HG02970 (cell line): ENCODE measurements around the gene FBXL4.

ENCODE experiments used
- ATAC-seq: cut with Tn5 transposase; IDR thresholded peaks from one replicate; pipeline ENCODE4 v1.9.1; 2021; ENCODE audit warnings: mild to moderate bottlenecking, moderate library complexity, moderate number of reproducible peaks; ENCODE audit not compliant: unreplicated experiment, low FRiP score

FBXL4 gene

DNA sequence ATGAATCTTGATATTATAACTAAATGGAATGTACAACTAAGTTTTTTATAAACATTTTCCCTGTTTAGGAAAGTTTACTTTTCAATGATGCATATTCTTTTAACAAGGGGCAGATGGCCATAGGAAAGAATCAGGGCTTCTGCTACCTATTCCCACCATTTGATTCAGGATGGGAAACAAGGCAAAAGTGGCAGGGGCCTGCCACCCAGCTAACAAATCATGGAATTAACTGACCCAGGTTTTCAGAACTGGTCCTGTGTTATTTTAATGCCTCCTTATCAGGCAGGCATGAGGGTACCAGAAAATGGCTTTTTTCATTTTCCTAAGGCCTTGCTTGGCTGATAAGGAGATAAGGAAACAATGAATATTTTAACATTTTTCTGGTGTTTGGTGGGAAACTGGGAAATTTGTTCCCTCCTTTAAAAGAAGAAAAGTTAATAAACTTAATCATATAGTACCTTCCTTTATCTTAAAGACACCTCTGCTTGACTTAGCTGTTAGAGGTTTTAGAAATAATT, 106.7 kb downstream of the FBXL4 start:
- no peak for ATAC-seq

DNA sequence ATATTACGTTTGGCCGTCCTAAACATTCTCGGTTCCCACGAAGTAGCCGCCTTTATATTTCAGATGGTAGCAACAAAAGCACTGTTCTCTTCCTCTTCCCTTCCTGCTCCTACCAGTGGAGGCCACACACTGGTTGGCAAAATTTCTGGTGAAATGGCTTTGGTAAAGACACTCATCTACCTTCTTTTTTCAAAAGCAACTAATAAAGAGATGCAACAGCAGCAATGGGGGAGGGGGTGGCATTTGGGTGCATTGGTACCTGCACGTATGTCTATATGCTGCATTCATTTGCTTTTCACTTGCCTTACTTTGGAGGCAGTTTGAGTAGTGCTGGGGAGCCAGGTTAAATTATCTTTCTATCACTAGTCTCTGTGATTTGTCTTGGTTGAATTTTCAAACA, 107.4 kb downstream of the FBXL4 start:
- ATAC-seq, result no peak

- no peak for ATAC-seq
Measured at GRCh38 chr6:98839781-98840361, 107.9 kb downstream of the FBXL4 start.

GRCh38 chr6:98838975-98839374, 108.8 kb downstream of the FBXL4 start:
- ATAC-seq, result no peak

GRCh38 chr6:98838032-98838431, 109.7 kb downstream of the FBXL4 start:
- ATAC-seq, result no peak

DNA sequence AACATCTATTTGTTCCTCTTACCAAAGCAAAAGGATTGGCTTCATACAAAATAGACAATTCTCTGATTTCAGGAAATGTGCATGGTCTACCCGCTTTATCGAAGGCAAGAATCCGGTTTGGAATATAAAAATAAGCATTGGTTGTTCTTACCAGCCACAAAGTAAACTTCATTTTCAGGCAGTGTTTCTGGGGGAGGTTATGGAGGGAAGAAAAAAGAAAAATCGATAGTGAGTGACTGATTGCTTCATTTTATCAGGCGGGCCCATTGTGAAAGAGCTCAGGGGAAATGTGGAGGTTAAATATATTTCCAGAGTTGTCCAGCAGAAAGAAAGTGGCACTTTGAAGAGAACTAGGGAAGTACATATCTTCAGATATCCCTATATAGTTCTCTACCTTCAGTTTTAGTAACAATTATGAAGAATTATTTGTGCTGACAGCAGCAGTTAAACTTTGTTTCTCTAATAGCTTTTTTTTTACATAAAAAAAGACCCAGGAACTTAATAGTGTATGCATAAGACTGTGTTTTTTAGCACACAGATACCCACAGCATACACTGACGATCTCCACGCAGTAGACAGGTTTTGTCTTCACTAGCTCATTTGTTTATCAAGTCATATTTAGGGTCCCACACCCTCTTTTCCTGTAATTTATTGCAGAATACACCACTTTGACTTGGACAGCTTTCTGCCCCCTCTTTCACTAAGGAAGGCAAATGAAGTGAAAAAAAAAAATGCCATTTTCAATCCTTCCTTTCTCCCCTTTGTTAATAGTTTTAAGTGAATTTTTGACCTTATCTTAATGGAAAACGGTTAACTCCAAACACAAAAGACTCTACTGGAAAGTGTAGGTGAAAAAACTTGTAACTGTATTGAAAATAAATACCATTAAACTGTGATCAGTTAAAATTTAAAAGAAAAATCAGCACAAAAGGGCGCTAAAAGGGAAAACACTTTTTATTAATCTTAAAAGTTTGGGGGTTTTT, 110.5 kb downstream of the FBXL4 start:
- no peak for ATAC-seq

DNA sequence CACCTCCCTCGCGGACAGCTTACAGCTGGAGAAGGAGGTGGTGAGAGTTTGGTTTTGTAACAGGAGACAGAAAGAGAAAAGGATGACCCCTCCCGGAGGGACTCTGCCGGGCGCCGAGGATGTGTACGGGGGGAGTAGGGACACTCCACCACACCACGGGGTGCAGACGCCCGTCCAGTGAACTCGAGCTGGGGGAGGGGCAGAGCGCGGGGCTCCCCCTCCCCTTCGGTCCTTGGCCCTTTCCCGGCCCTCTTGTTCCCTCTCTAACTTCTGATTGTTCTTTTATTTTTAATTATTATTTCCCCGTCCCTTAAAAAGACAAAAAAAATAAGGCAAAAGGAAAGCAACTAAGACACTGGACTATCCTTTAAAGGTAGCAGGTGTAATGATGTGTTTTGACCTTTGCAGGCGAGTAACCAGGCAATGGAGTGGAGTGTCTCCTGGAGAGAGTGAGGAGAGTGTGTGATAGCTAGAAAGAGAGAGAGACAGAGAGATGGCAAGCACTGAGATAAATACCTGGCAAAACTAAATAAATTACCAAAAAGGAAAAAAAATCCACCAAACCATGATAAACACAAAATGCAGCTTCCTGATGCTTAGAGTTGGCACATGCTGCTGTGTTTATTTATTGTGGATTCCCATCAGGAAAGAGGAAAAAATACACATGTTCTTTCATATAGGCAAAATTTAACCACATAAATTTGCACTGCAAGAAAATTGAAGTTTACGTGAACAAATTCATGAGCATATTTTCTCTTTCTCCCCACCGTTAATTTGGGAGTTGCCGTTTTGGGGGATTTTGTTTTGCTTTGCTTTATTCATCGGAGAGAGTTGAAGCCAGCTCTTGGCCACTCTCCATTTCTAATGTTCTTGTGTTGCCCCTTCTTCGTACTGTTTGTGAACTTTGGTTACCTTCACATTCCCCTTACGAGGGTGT, 111.5 kb downstream of the FBXL4 start:
- ATAC-seq, result no peak

DNA sequence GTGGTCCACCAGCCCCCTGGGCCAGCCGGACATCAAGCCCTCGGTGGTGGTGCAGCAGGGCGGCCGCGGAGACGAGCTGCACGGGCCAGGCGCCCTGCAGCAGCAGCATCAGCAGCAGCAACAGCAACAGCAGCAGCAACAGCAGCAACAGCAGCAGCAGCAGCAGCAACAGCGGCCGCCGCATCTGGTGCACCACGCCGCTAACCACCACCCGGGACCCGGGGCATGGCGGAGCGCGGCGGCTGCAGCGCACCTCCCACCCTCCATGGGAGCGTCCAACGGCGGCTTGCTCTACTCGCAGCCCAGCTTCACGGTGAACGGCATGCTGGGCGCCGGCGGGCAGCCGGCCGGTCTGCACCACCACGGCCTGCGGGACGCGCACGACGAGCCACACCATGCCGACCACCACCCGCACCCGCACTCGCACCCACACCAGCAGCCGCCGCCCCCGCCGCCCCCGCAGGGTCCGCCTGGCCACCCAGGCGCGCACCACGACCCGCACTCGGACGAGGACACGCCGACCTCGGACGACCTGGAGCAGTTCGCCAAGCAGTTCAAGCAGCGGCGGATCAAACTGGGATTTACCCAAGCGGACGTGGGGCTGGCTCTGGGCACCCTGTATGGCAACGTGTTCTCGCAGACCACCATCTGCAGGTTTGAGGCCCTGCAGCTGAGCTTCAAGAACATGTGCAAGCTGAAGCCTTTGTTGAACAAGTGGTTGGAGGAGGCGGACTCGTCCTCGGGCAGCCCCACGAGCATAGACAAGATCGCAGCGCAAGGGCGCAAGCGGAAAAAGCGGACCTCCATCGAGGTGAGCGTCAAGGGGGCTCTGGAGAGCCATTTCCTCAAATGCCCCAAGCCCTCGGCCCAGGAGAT, 112.4 kb downstream of the FBXL4 start:
- no peak for ATAC-seq

DNA sequence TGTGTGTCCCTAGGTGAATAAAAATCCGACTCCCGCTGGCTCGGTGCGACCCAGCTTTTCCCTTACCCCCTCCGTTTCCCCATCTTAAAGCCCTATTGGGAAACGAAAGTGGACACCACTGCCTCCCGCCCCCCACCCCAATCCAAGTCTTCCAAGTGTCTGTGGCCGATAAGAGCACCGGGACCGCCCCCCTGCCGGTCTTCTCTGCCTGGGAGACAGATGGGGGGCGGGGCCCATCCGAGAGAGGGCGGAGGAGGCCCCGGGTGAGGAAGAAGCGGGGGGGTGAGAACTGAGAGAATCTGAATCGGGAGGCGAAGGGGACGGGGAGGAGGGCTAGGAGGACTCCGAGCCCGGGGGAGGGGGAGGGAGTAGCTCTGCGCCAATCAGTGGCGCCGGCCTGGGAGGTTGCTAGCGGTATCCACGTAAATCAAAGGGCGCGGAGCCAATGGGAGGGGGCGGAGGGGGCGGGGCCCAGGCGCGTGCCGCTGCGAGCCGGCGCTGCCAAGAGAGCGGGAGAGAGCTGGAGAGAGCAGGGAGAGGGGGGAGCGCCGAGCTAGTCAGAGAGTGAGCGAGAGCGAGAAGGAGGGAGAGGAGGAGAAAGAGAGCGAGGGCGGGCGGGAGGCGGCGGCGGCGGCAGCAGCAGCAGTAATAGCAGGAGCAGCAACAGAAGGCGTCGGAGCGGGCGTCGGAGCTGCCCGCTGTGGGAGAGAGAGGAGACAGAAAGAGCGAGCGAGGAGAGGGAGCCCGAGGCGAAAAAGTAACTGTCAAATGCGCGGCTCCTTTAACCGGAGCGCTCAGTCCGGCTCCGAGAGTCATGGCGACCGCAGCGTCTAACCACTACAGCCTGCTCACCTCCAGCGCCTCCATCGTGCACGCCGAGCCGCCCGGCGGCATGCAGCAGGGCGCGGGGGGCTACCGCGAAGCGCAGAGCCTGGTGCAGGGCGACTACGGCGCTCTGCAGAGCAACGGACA, 113.4 kb downstream of the FBXL4 start, which contains the start of gene POU3F2:
POU3F2 (plus strand) TSS at position 515 of the 972 bp plus-strand sequence; CDS start at position 815, 300 bp downstream.
- peak; percentile 61 for ATAC-seq

GRCh38 chr6:98833307-98834059, 114.3 kb downstream of the FBXL4 start:
- no peak for ATAC-seq

- ATAC-seq, result no peak
Measured at GRCh38 chr6:98833057-98833306, 114.8 kb downstream of the FBXL4 start.

DNA sequence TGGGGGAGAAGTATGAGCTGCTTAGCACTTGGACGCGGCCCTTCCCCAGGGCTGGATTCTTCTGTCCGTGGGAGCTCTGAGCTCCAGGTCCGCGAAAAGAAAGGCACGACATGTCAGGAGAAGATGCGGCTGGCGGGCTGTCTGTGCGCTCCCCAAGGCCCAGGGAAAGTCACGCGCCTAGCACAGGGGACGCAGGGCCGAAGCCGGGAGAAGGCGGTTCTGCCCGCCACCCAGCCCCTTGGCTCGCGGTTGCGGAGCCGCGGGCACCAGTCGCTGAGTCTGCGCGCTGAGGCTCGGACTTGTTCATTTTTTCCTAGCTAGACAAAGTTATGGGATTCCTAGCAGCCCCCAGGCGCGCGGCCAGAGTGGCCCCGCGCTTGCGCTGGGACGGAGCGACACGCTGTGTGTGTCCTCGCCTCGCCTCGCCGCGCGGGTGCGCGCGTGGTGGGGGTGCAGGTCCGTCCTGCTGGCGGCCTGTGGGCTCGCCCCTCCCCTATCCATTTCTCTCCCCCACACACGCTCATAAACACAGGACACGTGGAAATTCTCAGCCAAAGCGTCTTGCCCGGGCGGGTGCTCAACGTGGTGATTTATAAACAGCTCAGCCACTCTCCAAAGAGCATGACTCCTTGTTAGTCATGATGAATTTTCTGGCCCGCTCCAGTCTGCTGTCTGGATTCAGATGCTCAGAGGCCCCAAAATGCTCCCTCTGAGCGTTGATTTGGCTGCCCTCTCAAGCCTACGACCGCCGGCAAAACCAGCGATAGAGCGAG, 115.3 kb downstream of the FBXL4 start:
- no peak for ATAC-seq

DNA sequence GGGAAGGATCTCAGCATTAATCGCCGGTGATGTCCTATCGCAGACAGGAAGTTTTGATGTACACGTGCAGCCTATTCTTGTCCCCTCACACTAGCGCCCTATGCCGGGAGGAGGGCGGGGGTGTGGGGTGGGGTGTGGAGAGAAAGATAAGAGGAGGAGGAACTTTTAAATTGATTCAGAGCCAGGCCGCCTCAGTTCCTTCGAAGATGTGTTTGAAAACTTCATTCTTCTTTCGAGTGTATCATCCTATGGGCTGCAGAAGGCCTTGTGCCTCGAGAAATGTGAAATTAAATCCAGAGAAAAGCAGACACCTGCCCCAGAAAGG, 115.8 kb downstream of the FBXL4 start:
- ATAC-seq, result no peak

DNA sequence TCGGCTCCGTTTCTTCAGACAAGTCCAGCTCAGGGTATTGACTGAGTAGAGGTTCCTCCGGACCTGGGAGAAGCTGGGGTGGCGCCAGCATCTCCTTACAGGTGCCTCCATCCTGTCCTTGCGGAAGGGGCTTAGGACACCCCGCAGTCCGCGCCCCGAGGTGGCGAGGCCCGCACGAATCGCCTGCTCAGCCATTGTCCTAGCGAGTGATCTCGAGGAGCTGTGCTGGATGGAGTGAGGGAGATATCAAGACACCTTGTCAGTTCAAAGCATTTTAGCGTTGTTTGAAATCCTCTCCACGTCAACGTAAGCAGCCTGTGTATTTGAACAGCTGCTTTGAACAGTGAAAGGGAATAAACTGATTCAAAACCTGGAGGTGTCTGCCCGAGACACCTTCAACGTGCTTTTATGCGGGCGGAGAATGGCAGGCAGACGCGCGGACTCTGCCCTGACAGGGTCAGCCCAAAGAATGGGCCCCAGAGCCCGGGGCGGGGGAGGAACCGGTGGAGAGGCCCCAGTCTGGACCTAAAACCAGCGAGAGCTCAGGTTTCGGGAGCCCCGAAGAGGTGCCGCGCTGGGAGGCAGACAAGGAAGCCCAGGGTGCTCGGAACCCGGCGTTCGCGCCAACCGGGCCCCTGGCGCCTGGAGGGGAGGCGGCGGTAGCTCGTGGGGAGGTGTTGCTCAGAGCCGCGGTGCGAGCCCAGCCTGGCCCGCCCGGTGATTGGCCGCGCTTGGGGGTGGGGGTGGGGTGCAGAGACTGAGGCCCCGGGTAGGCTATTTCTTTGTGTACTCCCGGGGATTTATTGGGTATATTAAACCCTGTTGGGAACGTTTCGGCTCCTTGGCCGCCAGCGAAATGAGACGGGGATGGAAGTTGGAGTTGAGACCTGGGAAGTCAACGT, 116.4 kb downstream of the FBXL4 start:
- ATAC-seq, result no peak

DNA sequence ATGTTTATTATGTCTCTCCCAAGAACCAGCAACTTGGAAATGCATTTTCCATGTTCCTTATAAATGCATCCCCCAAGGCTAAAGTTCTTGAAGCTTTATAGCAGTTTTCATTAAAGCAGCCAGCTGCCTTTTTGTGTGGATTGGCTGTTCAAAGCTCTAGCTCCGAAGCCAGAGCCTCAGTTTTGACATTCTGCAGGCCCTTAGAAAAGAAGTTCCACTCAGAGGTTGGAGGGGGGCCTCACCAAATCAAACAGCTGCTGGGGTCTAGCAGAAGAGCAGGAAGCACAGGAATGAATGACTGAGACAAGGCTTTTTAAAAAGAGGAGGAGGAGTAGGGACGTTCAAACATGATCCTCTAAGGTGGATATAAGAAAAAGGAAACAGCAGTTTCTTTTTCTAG, 117.6 kb downstream of the FBXL4 start:
- ATAC-seq, result no peak

- no peak for ATAC-seq
Measured at GRCh38 chr6:98828941-98829411, 118.8 kb downstream of the FBXL4 start.
